ENCODE data around the gene RCOR3. TPM values are rescaled to one million over a fixed set of nuclear protein-coding genes. Genes with fewer than 3 reads are reported as not detected.
"Not testable (repeated sequence)": the region's sequence is repeated elsewhere in the genome, so short reads cannot be mapped to it uniquely, and the experiment has no call there.

RCOR3 gene
- total RNA-seq, 1 donor from 2014 or later = 52.3 TPM

DNA sequence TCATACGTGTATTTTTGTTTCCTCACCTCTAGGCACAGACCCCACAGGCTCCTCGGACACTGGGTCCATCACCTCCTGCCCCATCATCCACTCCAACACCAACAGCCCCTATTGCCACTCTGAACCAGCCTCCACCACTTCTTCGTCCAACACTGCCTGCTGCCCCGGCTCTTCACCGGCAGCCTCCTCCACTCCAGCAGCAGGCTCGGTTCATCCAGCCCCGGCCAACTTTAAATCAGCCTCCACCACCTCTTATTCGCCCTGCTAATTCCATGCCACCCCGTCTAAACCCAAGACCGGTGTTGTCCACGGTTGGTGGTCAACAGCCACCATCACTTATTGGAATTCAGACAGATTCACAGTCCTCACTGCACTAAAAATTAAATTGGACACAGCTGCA lies 54.2 kb downstream of the RCOR3 start:
- no peaks in the 10 kb centered on the region for H3K27me3 ChIP-seq (ENCODE audit: low read depth)
- intact Hi-C loops (cut with DNase I) = no loop called here
- no peak for ATAC-seq
- no peak overlapping the region for H3K4me3 ChIP-seq
- H3K27ac ChIP-seq = no peak overlapping the region
- H3K4me1 ChIP-seq = no peaks in the 10 kb centered on the region
- peaks cover 48% of the 10 kb centered on the region for H3K36me3 ChIP-seq
- TF ChIP-seq, protein P1, sequence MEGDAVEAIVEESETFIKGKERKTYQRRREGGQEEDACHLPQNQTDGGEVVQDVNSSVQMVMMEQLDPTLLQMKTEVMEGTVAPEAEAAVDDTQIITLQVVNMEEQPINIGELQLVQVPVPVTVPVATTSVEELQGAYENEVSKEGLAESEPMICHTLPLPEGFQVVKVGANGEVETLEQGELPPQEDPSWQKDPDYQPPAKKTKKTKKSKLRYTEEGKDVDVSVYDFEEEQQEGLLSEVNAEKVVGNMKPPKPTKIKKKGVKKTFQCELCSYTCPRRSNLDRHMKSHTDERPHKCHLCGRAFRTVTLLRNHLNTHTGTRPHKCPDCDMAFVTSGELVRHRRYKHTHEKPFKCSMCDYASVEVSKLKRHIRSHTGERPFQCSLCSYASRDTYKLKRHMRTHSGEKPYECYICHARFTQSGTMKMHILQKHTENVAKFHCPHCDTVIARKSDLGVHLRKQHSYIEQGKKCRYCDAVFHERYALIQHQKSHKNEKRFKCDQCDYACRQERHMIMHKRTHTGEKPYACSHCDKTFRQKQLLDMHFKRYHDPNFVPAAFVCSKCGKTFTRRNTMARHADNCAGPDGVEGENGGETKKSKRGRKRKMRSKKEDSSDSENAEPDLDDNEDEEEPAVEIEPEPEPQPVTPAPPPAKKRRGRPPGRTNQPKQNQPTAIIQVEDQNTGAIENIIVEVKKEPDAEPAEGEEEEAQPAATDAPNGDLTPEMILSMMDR (IDR thresholded peaks at IDR 0.05) = no peak
- no peaks in the 10 kb centered on the region for H3K9me3 ChIP-seq
- DNase-seq = no peak

DNA sequence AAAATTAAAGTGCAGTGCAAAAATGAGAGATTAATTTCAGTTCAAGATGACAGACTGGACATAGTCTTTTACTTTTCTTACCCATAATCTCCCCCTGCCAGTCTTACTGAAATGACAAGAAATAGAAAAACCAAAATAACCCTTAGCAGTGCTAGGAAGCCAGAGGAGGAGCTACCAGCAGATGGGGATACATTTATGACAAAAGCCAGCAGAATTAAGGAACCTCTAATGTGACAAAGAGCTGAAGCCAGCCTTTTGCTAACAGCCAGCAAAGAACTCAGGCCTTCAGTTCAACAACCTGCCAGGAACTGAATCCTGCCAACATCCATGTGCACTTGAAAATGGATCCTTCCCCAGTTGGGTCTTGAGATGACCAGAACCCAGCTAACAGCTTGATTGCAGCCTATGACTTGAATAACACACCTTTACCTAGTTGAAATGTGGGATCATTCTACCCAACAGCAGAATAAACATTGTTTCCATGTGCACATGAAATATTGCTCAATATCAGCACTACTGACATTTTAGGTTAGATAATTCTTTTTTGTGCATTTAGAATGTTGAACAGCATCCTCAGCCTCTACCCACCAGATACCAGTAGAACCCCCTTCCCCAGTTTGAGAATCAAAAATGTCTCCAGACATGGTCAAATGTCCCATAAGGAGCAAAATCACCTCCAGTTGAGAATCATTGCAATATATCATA lies 59.6 kb downstream of the RCOR3 start:
- Histone ChIP-seq H3K36me3 (peaks cover 32% of the 10 kb centered on the region), H3K27ac (no peak overlapping the region), H3K4me1 (no peaks in the 10 kb centered on the region), H3K27me3 (ENCODE audit: low read depth) (no peaks in the 10 kb centered on the region), H3K4me3 (no peak overlapping the region), H3K9me3 (no peaks in the 10 kb centered on the region)
- no peak for DNase-seq
- TF ChIP-seq, protein P1 (IDR thresholded peaks at IDR 0.05) = no peak
- ATAC-seq = no peak
- intact Hi-C loops (cut with DNase I) = no loop called here

DNA sequence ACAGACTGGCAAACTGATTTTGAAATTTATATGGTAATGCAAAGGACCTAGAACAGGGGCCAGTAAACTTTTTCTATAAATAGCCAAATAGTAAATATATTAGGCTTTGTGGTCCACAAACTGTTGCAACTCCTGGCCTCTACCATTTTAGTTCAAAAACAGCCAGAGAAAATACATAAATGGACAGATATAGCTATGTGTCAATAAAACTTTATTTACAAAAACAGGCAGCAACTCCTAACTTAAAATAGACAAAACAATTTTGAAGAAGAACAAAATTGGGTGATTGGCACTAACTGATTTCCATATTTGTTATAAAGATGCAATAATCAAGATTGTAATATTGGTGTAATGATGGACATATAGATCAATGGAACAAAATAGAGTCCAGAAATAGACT lies 60.7 kb downstream of the RCOR3 start:
- DNase-seq (no peak), ATAC-seq (no peak)
- Histone ChIP-seq H3K4me1 (no peaks in the 10 kb centered on the region), H3K4me3 (no peak overlapping the region), H3K36me3 (peaks cover 20% of the 10 kb centered on the region), H3K27me3 (ENCODE audit: low read depth) (no peaks in the 10 kb centered on the region), H3K9me3 (no peaks in the 10 kb centered on the region), H3K27ac (no peak overlapping the region)
- intact Hi-C loops (cut with DNase I) = no loop called here
- TF ChIP-seq, protein P1 (IDR thresholded peaks at IDR 0.05) = no peak

DNA sequence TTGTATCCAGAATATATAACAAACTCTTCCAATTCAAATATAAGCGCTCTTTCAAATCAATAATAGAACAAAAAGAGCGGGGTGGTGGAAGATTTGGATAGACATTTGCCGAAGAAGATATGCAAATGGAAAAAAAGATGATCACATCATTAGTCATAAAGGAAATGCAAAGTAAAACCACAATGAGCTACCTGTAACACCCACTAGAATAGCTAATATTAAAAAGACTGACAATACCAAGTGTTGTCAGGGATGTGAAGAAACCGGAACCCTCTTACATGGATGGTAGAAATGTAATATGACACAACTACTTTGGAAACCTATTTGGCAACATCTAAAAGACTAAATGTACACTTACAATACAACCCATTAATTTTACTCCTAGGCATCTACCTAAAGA lies 61.8 kb downstream of the RCOR3 start:
- TF ChIP-seq, protein P1 (IDR thresholded peaks at IDR 0.05) = no peak
- H3K27ac ChIP-seq = no peak overlapping the region
- H3K27me3 ChIP-seq (ENCODE audit: low read depth) = no peaks in the 10 kb centered on the region
- no peak for DNase-seq
- no peak overlapping the region for H3K4me3 ChIP-seq
- no peaks in the 10 kb centered on the region for H3K9me3 ChIP-seq
- intact Hi-C loops (cut with DNase I) = no loop called here
- peaks cover 9% of the 10 kb centered on the region for H3K36me3 ChIP-seq
- ATAC-seq = no peak
- H3K4me1 ChIP-seq = peaks cover 4% of the 10 kb centered on the region

DNA sequence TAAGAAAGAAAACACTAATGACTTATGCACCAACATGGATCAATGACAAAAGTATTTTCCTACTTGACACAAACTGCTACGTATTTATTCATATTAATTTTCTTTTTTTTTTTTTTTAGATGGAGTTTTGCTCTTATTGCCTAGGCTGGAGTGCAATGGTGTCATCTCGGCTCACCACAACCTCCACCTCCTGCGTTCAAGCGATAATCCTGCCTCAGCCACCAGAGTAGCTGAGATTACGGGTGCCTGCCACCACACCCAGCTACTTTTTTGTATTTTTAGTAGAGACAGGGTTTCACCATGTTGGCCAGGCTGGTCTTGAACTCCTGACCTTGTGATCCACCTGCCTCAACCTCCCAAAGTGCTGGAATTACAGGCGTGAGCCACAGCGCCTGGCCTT lies 62.5 kb downstream of the RCOR3 start:
- DNase-seq; ATAC-seq; H3K27ac ChIP-seq; H3K27me3 ChIP-seq (ENCODE audit: low read depth); H3K4me1 ChIP-seq; intact Hi-C loops (cut with DNase I); H3K4me3 ChIP-seq; H3K9me3 ChIP-seq; H3K36me3 ChIP-seq: not testable (repeated sequence)

DNA sequence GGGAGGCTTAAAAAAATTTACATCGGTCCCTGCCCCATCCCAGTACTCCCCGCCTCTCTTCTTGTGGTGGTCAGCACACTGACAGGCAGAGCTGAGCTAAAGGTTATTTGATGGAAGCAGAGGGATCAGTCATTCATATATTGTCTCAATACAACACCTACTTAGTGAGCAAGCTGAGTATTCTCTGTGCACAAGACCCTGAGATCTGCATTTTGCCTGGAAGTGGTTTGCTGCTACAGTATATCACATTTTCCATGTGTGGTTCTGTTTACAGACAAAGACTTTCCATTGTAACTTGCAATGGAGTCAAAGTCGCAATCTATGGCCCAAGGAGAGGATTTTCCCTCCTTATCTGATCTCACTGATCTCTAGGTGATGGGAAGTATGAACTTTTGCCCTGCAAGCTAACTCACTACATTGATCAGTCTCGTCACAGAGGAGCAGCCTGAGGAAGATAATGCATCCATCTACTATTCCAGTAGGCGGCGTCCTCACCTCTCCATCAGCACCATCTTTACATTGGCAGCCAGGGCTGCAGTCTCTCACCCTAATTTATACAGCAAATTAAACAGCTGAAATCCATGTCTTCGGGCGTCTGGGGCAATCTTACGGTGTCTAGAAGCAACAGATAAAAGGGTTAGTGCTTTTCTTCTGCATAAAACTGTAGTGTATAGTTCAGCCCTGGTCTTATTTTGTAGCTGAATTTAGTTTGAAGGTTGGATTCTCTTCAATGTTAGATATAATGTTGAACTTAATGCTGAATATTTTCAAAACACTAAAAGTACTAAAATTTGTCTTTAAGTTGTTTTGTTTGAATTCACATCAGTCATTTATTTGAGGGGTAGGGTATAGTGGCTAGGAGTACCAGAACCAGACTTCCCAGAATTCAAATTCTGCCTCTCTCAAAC lies 64.2 kb downstream of the RCOR3 start:
- Histone ChIP-seq H3K27me3 (ENCODE audit: low read depth) (no peaks in the 10 kb centered on the region), H3K4me1 (peaks cover 18% of the 10 kb centered on the region), H3K4me3 (no peak overlapping the region), H3K36me3 (no peaks in the 10 kb centered on the region), H3K9me3 (no peaks in the 10 kb centered on the region), H3K27ac (no peak overlapping the region)
- DNase-seq (no peak), ATAC-seq (peak; percentile 73 to 76)
- TF ChIP-seq, protein P1 (IDR thresholded peaks at IDR 0.05) = peak; percentile 76
- intact Hi-C loops (cut with DNase I) = no loop called here

Measured in lower lobe of right lung (tissue), 2 donors.